HFFc6 (cell line): ENCODE results near the gene KIFAP3. TPM values are rescaled to one million over a fixed set of nuclear protein-coding genes. Genes with fewer than 3 reads are reported as not detected.

Experiments
- DNase-seq: peaks from one replicate; pipeline ENCODE4 v3.0.0-alpha.2; 2018
- H3K27ac Mint-ChIP-seq: 2 replicates; pipeline ENCODE4 v1.8.0; 2020; ENCODE audit warnings: mild to moderate bottlenecking, mixed read lengths
- H3K27me3 Mint-ChIP-seq: 2 replicates; pipeline ENCODE4 v1.8.0; 2021; ENCODE audit warnings: mild to moderate bottlenecking, moderate library complexity, mixed read lengths; ENCODE audit not compliant: insufficient read depth
- H3K36me3 Mint-ChIP-seq: 2 replicates; pipeline ENCODE4 v1.8.0; 2021; ENCODE audit warnings: low read depth, mixed read lengths
- H3K4me1 Mint-ChIP-seq: 2 replicates; pipeline ENCODE4 v1.8.0; 2020; ENCODE audit warnings: low read depth, mixed read lengths
- H3K4me3 Mint-ChIP-seq: 2 replicates; pipeline ENCODE4 v1.8.0; 2020; ENCODE audit warnings: mild to moderate bottlenecking, moderate library complexity, mixed read lengths
- H3K9me3 Mint-ChIP-seq: 2 replicates; pipeline ENCODE4 v1.8.0; 2020; ENCODE audit warnings: mild to moderate bottlenecking, mixed read lengths
- total RNA-seq, 6 experiments: library from RNA; stranded (reverse); fragmentation: NEBNext Ultra II Directional; extraction: Animal tissue kit (Norgen Biotek cat#: 25700); gene quantifications; 2 replicates in 1 of 6; 3 replicates in 5 of 6; pipeline ENCODE4 v1.2.3, GENCODE V29; 2021
- TF ChIP-seq, protein P1 (sequence below): fragments of 200-600 bp; sonication (generic); IDR thresholded peaks from 2 replicates; pipeline ENCODE4 v1.5.0; 2021; ENCODE audit warnings: antibody characterized with exemption, mild to moderate bottlenecking

The KIFAP3 gene
- total RNA-seq, 6 experiments from 2014 or later, result 21.4 to 26.1 (median 23.4) TPM

- H3K36me3 Mint-ChIP-seq, result no peaks in the 10 kb centered on the region
- H3K4me3 Mint-ChIP-seq, result no peak overlapping the region
- TF ChIP-seq, protein P1, sequence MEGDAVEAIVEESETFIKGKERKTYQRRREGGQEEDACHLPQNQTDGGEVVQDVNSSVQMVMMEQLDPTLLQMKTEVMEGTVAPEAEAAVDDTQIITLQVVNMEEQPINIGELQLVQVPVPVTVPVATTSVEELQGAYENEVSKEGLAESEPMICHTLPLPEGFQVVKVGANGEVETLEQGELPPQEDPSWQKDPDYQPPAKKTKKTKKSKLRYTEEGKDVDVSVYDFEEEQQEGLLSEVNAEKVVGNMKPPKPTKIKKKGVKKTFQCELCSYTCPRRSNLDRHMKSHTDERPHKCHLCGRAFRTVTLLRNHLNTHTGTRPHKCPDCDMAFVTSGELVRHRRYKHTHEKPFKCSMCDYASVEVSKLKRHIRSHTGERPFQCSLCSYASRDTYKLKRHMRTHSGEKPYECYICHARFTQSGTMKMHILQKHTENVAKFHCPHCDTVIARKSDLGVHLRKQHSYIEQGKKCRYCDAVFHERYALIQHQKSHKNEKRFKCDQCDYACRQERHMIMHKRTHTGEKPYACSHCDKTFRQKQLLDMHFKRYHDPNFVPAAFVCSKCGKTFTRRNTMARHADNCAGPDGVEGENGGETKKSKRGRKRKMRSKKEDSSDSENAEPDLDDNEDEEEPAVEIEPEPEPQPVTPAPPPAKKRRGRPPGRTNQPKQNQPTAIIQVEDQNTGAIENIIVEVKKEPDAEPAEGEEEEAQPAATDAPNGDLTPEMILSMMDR, result no peak
Observed at GRCh38 chr1:169989246-169989645, 85.2 kb downstream of the KIFAP3 start.

GRCh38 chr1:169985757-169986156, 88.7 kb downstream of the KIFAP3 start:
- Mint-ChIP-seq H3K27ac (no peak overlapping the region), H3K9me3 (no peaks in the 10 kb centered on the region)

More at GRCh38 chr1:169989246-169989645, 85.2 kb downstream of the KIFAP3 start:
- Mint-ChIP-seq H3K27ac (no peak overlapping the region), H3K4me1 (0 out of 2 replicates have a peak, but pooled peaks cover 5% of the 10 kb centered on the region), H3K27me3 (no peaks in the 10 kb centered on the region; the same call in 1 of the 2 replicates), H3K9me3 (no peaks in the 10 kb centered on the region)
- no peak for DNase-seq

DNA sequence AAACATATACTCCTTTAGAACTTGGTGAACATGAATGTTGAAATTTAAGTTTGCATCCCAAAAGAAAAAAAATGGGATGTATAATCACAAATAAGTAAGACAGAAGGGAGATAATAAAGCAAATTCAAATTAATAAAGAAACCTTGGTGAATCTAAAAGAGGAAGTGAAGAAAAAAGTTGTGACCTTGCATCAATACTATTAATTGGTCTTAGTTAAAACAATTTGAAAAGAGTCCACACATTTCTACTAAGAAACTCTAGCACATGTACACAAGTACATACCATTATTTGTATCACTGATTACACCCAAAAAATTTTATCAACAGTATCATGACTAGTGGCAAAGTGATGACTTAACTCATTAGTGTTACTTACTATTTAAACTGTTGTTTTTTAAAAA, 100.4 kb downstream of the KIFAP3 start:
- H3K4me1 Mint-ChIP-seq, result no peaks in the 10 kb centered on the region
- H3K4me3 Mint-ChIP-seq, result no peak overlapping the region
- no peaks in the 10 kb centered on the region for H3K27me3 Mint-ChIP-seq
- H3K36me3 Mint-ChIP-seq, result no peaks in the 10 kb centered on the region
- TF ChIP-seq, protein P1, result no peak
- no peaks in the 10 kb centered on the region for H3K9me3 Mint-ChIP-seq
- DNase-seq, result no peak
- no peak overlapping the region for H3K27ac Mint-ChIP-seq

More at GRCh38 chr1:169985757-169986156, 88.7 kb downstream of the KIFAP3 start:
- TF ChIP-seq, protein P1, result no peak
- H3K27me3 Mint-ChIP-seq, result no peaks in the 10 kb centered on the region; the same call in 1 of the 2 replicates
- no peak overlapping the region for H3K4me3 Mint-ChIP-seq
- 0 out of 2 replicates have a peak, but pooled peaks cover 4% of the 10 kb centered on the region for H3K4me1 Mint-ChIP-seq
- DNase-seq, result no peak
- H3K36me3 Mint-ChIP-seq, result peaks cover 10% of the 10 kb centered on the region

GRCh38 chr1:169970114-169970513, 104.4 kb downstream of the KIFAP3 start:
- TF ChIP-seq, protein P1, result no peak
- no peaks in the 10 kb centered on the region for H3K36me3 Mint-ChIP-seq
- H3K4me1 Mint-ChIP-seq, result peaks cover 5% of the 10 kb centered on the region; the same call in 1 of the 2 replicates
- H3K27ac Mint-ChIP-seq, result no peak overlapping the region
- H3K9me3 Mint-ChIP-seq, result no peaks in the 10 kb centered on the region
- no peak overlapping the region for H3K4me3 Mint-ChIP-seq
- no peak for DNase-seq
- no peaks in the 10 kb centered on the region for H3K27me3 Mint-ChIP-seq

DNA sequence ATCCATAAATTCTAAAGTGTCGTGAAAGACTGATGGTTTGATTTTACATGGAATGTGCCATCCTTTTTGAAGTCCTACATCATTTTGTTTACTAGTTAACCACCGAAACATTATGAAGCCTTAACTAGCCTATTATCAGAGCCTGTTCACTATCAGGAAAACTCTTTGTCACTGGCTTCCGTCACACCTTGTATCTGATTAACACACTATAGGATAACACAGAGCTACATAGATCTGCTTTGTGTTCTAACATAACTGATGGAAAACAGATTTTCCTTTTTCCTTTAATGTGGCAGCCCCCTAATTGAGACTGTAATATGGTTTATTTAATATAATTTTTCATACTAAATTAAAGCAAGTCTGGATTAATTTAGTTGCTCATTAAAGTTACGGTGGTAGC, 106.3 kb downstream of the KIFAP3 start:
- Mint-ChIP-seq H3K27me3 (no peaks in the 10 kb centered on the region; the same call in 1 of the 2 replicates), H3K4me3 (no peak overlapping the region), H3K4me1 (peaks cover 5% of the 10 kb centered on the region; the same call in 1 of the 2 replicates), H3K27ac (no peak overlapping the region), H3K36me3 (no peaks in the 10 kb centered on the region), H3K9me3 (no peaks in the 10 kb centered on the region)
- DNase-seq, result no peak
- TF ChIP-seq, protein P1, result no peak
